Gastrocnemius medialis (tissue), 4 donors: ENCODE results near the gene NTNG2.

Experiments
- CTCF ChIP-seq, 5 experiments: fragments of 450-650 bp in 3 of 5; fragments of 200-600 bp in 2 of 5; sonication (generic) in 2 of 5; IDR thresholded peaks in 4 of 5; conservative IDR thresholded peaks in 1 of 5; 1 replicate in 4 of 5; 2 replicates in 1 of 5; pipeline ENCODE4 v1.5.1; 2016 to 2019; ENCODE audit warnings: antibody characterized with exemption in 5 of 5, mild to moderate bottlenecking in 3 of 5, moderate library complexity in 3 of 5
- POLR2A ChIP-seq, 2 donors: fragments of 450-650 bp; IDR thresholded peaks; one replicate each; pipeline ENCODE4 v1.6.1; 2017; ENCODE audit warnings: antibody characterized with exemption in 2 of 2, mild to moderate bottlenecking in 2 of 2, moderate library complexity in 2 of 2

GRCh38 chr9:132125361-132125760 is 36.5 kb upstream of the NTNG2 start:
- TF ChIP-seq CTCF (IDR thresholded peaks at IDR 0.05 in 4 of 5, conservative IDR thresholded peaks at IDR 0.05 in 1 of 5) (no peak), POLR2A (IDR thresholded peaks at IDR 0.05) (no peak)
